Head of caudate nucleus (tissue), 42 donors: Measurements from ENCODE around the gene TMEM163.

ENCODE experiments used
- DNase-seq, 42 donors: peaks; one replicate each; pipeline versions ENCODE4 v3.0.0 to v3.0.0-alpha.2; 2020 to 2021; ENCODE audit warnings: mixed read lengths in 7 of 42
- intact Hi-C: fragments of 100-400 bp; cut with DNase I; formaldehyde crosslinking; loops from one replicate; pipeline ENCODE4 v1.15.0; 2022

Gene TMEM163

GRCh38 chr2:134412639-134412999, 306.2 kb downstream of the TMEM163 start:
- DNase-seq: peak in 37 of 42 donors; percentile 18 to 76 (median 50)
- intact Hi-C loops: loop anchor here (2.0 to 10.0 kb wide), 2 partner anchors 294 to 528 kb away; no protein-coding TSS in a partner anchor

GRCh38 chr2:134411828-134412638, 306.8 kb downstream of the TMEM163 start:
- intact Hi-C loops: loop anchor here (2.0 to 10.0 kb wide), 2 partner anchors 293 to 527 kb away; no protein-coding TSS in a partner anchor

GRCh38 chr2:134411279-134411827, 307.4 kb downstream of the TMEM163 start:
- peak in 23 of 42 donors; percentile 9 to 51 (median 34) for DNase-seq
- intact Hi-C loops: loop anchor here (10.0 kb wide), 1 partner anchor 527 kb away; no protein-coding TSS in a partner anchor

More at GRCh38 chr2:134411828-134412638, 306.8 kb downstream of the TMEM163 start:
- DNase-seq: peak; percentile 65 to 96 (median 89)

- DNase-seq: peak in 16 of 42 donors; percentile 4 to 62 (median 26)
These were observed 308.0 kb downstream of the TMEM163 start for GRCh38 chr2:134410831-134411231.

DNA sequence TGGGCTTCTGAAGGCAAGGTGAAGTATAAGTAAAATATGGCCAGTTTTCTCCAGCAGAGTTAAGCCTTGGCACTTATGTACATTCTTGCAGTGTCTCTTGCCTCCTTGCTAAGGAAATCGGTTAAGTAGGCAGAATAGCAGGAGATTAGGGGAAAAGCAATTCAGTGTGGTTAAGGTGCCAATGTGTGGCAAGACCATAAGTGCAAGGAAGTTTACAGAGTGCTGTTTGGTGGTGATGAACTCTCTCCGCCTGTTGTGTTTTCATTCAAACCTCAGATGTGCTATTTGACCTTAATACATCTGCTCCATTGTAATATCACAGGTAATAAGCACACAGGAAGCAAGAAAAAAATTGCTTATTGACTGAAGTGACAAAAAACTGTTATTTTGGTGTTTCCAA, 308.8 kb downstream of the TMEM163 start:
- intact Hi-C loops: loop anchor here (10.0 kb wide), 1 partner anchor 525 kb away; no protein-coding TSS in a partner anchor
- no peak for DNase-seq

More at GRCh38 chr2:134410831-134411231, 308.0 kb downstream of the TMEM163 start:
- intact Hi-C loops: loop anchor here (10.0 kb wide), 1 partner anchor 526 kb away; no protein-coding TSS in a partner anchor

DNA sequence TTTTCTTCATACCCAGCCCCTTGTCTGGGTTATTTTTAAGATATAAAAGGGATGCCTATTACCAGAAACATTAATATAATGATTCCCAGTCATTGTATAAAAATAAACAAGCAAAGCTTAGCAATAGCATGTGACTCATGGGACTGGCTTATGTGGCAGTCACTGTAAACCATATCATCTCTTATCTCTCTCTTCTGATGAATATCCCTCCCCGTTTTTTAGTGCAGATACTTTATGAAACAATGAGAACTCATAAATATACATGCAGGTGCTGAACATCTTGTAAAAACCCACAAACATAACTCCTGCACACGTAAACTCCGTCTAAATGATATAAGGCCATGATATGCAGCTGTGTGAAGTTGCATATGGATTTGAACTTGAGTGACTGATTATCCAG, 310.0 kb downstream of the TMEM163 start:
- DNase-seq: no peak
- intact Hi-C loops: loop anchor here (5.0 kb wide), 1 partner anchor 36 kb away; no protein-coding TSS in a partner anchor

- intact Hi-C loops: loop anchor here (5.0 kb wide), 1 partner anchor 36 kb away; no protein-coding TSS in a partner anchor
- no peak for DNase-seq
These were observed 310.4 kb downstream of the TMEM163 start for GRCh38 chr2:134408386-134408785.

DNA sequence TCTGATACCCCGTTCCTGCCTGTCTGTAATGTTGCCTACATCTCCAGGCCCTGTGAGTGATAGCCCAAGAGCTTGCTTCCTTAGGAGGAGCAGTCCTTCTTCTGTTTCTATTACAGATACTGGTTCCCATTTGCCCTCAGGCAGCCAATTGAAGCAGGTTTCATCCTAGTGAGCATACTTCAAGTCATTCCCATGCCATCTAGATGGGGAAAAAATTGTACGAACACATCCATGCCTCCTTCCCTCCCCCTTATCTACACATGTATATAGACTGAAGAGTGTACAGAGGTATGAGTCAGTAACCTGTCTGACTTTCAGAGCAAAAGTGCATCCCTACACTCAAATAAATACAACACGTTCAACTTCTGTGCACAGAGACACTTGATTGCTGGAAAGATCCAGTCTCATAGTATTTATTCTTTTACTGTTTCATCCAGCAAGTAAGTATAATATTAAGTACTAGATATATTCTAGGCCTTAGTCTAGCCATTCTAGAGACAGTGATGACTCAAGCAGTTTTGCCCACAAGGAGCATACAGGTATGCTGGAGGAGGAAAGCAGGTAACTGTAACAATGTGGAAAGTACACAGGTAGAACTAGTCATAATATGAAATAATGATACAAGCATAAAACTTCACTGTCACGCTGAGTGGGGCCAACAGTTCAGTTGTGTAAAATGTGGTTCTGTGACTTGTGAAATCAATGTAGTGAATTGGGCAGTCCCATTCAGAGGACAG, 311.5 kb downstream of the TMEM163 start:
- no peak for DNase-seq
- intact Hi-C loops: loop anchor here (5.0 kb wide), 1 partner anchor 35 kb away; no protein-coding TSS in a partner anchor

DNA sequence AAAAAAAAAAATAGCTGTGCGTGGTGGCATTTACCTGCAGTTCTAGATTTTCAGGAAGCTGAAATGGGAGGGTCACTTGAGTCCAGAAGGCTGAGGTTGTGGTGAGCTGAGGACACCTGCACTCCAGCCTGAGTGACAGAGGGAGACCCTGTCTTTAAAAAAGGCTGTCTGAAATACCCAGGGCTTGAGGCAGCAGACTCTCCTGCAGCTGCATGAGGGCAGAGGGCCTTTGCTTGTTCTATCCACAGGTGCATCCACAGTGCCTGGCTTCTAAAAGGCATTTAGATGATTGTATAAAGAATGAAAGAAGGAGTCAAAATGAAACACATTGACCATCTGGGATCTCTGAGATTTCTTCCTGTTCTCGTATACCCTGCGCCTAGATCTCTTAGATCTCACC, 312.1 kb downstream of the TMEM163 start:
- intact Hi-C loops: loop anchor here (5.0 kb wide), 1 partner anchor 34 kb away; no protein-coding TSS in a partner anchor
- DNase-seq: no peak

- intact Hi-C loops: loop anchor here (5.0 kb wide), 1 partner anchor 34 kb away; no protein-coding TSS in a partner anchor
- DNase-seq: peak in 41 of 42 donors; percentile 5 to 76 (median 52)
These were observed 312.5 kb downstream of the TMEM163 start for GRCh38 chr2:134406311-134406710.
